ENCODE results near the gene BUB1.
"Not testable (repeated sequence)": the region's sequence is repeated elsewhere in the genome, so short reads cannot be mapped to it uniquely, and the experiment has no call there.

Gene BUB1

GRCh38 chr2:110609843-110610612, 67.8 kb downstream of the BUB1 start:
- not testable (repeated sequence) for H3K27ac Mint-ChIP-seq; H3K9me3 Mint-ChIP-seq; H3K4me1 Mint-ChIP-seq (ENCODE audit: low read depth); H3K27me3 Mint-ChIP-seq (ENCODE audit: low read depth); H3K36me3 Mint-ChIP-seq (ENCODE audit: low read depth); H3K4me3 Mint-ChIP-seq

- not testable (repeated sequence) for H3K27ac Mint-ChIP-seq; H3K27me3 Mint-ChIP-seq (ENCODE audit: low read depth); H3K4me1 Mint-ChIP-seq (ENCODE audit: low read depth); H3K9me3 Mint-ChIP-seq; H3K4me3 Mint-ChIP-seq; H3K36me3 Mint-ChIP-seq (ENCODE audit: low read depth)
Measured at GRCh38 chr2:110608788-110609502, 68.9 kb downstream of the BUB1 start.

GRCh38 chr2:110605057-110605456, 72.8 kb downstream of the BUB1 start:
- not testable (repeated sequence) for H3K27me3 Mint-ChIP-seq (ENCODE audit: low read depth); H3K4me1 Mint-ChIP-seq (ENCODE audit: low read depth); H3K4me3 Mint-ChIP-seq; H3K36me3 Mint-ChIP-seq (ENCODE audit: low read depth); H3K9me3 Mint-ChIP-seq; H3K27ac Mint-ChIP-seq

GRCh38 chr2:110603917-110604591, 73.8 kb downstream of the BUB1 start:
- H3K4me1 Mint-ChIP-seq (ENCODE audit: low read depth); H3K27me3 Mint-ChIP-seq (ENCODE audit: low read depth); H3K4me3 Mint-ChIP-seq; H3K27ac Mint-ChIP-seq; H3K36me3 Mint-ChIP-seq (ENCODE audit: low read depth); H3K9me3 Mint-ChIP-seq: not testable (repeated sequence)

GRCh38 chr2:110602139-110602538, 75.7 kb downstream of the BUB1 start:
- not testable (repeated sequence) for H3K4me3 Mint-ChIP-seq; H3K36me3 Mint-ChIP-seq (ENCODE audit: low read depth); H3K27ac Mint-ChIP-seq; H3K9me3 Mint-ChIP-seq; H3K4me1 Mint-ChIP-seq (ENCODE audit: low read depth); H3K27me3 Mint-ChIP-seq (ENCODE audit: low read depth)

GRCh38 chr2:110591973-110592372, 85.9 kb downstream of the BUB1 start:
- not testable (repeated sequence) for H3K36me3 Mint-ChIP-seq (ENCODE audit: low read depth); H3K27ac Mint-ChIP-seq; H3K9me3 Mint-ChIP-seq; H3K4me1 Mint-ChIP-seq (ENCODE audit: low read depth); H3K4me3 Mint-ChIP-seq; H3K27me3 Mint-ChIP-seq (ENCODE audit: low read depth)

GRCh38 chr2:110589677-110590330, 88.1 kb downstream of the BUB1 start:
- not testable (repeated sequence) for H3K36me3 Mint-ChIP-seq (ENCODE audit: low read depth); H3K27ac Mint-ChIP-seq; H3K4me3 Mint-ChIP-seq; H3K4me1 Mint-ChIP-seq (ENCODE audit: low read depth); H3K27me3 Mint-ChIP-seq (ENCODE audit: low read depth); H3K9me3 Mint-ChIP-seq

GRCh38 chr2:110588520-110588919, 89.3 kb downstream of the BUB1 start:
- not testable (repeated sequence) for H3K27me3 Mint-ChIP-seq (ENCODE audit: low read depth); H3K36me3 Mint-ChIP-seq (ENCODE audit: low read depth); H3K27ac Mint-ChIP-seq; H3K4me1 Mint-ChIP-seq (ENCODE audit: low read depth); H3K9me3 Mint-ChIP-seq; H3K4me3 Mint-ChIP-seq

All from T-helper 1 cell treated with Interleukin-12 subunit alpha and Interleukin-12 subunit beta and Interleukin-4 antibody, amounts not matched to agents 30 μg/mL and 1 μg/mL, for 36 hours (primary cell).